Lower leg skin (tissue), 4 donors: Measurements from ENCODE around the gene RARB. TPM values are rescaled to one million over a fixed set of nuclear protein-coding genes. Genes with fewer than 3 reads are reported as not detected.

Experiments
- DNase-seq, 2 donors: peaks; one replicate each; pipeline ENCODE4 v3.0.0-alpha.2; 2019; ENCODE audit warnings: low spot score in 2 of 2
- H3K4me3 ChIP-seq: fragments of 200-600 bp; sonication (generic); 2 replicates; pipeline ENCODE4 v1.5.1; 2017; ENCODE audit warnings: mild to moderate bottlenecking, low read depth; ENCODE audit not compliant: poor library complexity, severe bottlenecking
- CTCF ChIP-seq, 3 donors: fragments of 450-650 bp; IDR thresholded peaks; one replicate each; pipeline ENCODE4 v1.5.1; 2016; ENCODE audit warnings: antibody characterized with exemption in 3 of 3, mild to moderate bottlenecking in 3 of 3, moderate library complexity in 2 of 3
- POLR2A ChIP-seq, 2 donors: fragments of 450-650 bp; IDR thresholded peaks; one replicate each; pipeline ENCODE4 v1.6.1; 2016 to 2017; ENCODE audit warnings: antibody characterized with exemption in 2 of 2, mild to moderate bottlenecking in 1 of 2, moderate library complexity in 1 of 2
- WGBS, 2 donors: methylation state at CpG; one replicate each; pipeline ENCODE4 v1.1.5; 2018; 5-methylcytosine and 5-hydroxymethylcytosine counted together
- intact Hi-C: fragments of 100-400 bp; cut with DNase I; formaldehyde crosslinking; loops from one replicate; pipeline ENCODE4 v1.15.0; 2023; ENCODE audit warnings: low total_unique reads
- total RNA-seq, 4 donors: library from RNA; depleted of rRNA; stranded (reverse); fragments of >200 nt; gene quantifications; one replicate each; pipeline ENCODE4 v1.1.0, GENCODE V29; 2016

RARB gene
- total RNA-seq, 4 donors from 2014 or later = 0.34 to 6.5 (median 4.4) TPM; not detected in 1

DNA sequence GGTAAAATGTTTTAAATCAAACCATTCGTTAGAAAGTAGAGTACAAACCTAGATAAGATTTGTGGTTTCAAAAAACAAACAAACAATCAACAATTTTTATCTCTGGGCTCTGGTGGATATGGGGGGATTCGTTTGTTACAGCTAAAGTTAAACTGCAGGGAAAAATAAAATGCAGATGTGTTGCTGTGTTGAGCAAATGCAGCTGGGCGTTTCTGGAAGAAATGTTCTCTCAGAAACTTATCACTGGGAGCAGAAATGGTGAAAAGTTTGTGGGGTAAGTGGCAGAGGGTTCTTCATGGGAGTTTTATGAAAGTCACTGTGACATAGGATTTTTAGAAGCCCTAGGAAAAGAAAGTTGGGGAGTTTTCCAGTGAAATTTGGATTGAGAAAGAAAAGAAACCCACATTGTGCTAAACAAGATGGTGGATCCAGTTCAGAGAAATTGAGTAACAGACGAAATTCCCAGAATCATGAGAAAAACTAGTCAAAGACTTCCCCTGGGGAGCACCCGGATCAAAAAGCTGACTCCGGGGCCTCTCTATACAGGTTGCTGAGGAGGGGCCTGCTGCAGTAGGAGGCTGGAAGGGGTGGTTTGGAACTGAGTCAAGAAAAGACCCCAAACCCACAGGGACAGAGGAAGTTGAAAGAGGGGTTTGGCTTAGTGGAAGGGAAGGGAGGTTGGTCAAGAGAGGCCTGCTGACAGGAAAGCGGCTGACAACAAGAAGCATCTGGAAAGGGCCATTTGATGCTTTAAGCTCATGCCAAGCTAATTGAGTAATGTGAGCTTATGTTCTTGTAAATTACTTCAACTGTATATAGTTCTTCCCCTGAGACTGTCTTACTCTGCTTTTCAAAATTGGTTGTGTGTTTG lies 108.7 kb downstream of the RARB start:
- 79 to 81% methylated on average over 7 of the region's 7 CpGs for WGBS, 2 donors
- intact Hi-C loops = no loop called here
- TF ChIP-seq CTCF (IDR thresholded peaks at IDR 0.05) (no peak), POLR2A (IDR thresholded peaks at IDR 0.05) (no peak)

GRCh38 chr3:25537516-25537915 lies 109.5 kb downstream of the RARB start:
- intact Hi-C loops = no loop called here
- no peak overlapping the region for H3K4me3 ChIP-seq
- DNase-seq = no peak
- TF ChIP-seq CTCF (IDR thresholded peaks at IDR 0.05) (no peak), POLR2A (IDR thresholded peaks at IDR 0.05) (no peak)
- WGBS, 2 donors = 71 to 82% methylated on average over 3 of the region's 3 CpGs

More for the DNA sequence above, 108.7 kb downstream of the RARB start:
- DNase-seq = no peak
- H3K4me3 ChIP-seq = no peak overlapping the region

DNA sequence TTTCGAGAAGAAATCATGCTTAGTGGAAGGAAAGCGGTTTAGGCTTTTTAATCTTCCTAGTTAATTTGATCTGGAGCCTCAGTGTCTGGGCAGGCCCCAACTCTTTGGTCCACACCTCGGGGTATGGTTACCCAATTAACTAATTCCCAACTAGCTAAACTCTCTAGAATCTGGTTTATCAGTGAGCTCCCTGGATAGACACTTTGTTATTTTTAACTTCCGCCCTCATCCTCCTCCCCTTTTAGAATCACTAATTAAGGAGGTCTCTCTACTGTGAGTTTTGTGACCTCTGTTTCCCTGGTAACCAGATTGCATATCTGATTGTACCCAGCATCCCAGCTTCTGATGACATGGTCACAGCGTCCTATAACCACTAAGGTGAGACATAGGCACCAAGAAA lies 112.2 kb downstream of the RARB start:
- TF ChIP-seq CTCF (IDR thresholded peaks at IDR 0.05) (no peak), POLR2A (IDR thresholded peaks at IDR 0.05) (no peak)
- no peak for DNase-seq
- intact Hi-C loops = no loop called here
- WGBS, 2 donors = 81 to 85% methylated on average over 5 of the region's 5 CpGs
- no peak overlapping the region for H3K4me3 ChIP-seq

DNA sequence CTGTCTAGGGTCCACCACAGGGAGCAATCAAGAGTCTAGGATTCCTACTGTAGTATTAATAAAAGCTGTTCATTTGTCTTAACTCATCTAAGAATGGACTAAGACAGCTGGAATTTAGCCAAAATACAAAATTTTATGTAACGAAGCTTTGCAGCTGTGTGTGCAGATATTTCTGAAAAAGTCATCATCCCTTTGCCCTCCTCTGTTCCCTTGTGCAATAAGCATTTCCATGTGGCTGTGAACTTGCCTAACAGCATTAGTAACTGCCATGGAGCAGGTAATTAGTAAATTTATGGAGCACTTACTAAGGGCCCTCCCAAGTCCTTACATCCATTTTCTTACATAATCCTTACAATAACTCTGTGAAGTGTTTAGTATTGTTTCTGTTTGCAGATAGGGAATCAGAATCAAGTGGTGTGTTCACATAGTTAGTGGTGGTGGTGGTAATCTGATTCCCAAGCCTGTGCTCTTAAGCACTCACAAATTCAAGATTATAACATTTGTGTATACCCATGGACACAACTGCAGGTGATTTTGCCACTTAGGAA lies 114.5 kb downstream of the RARB start:
- no peak for DNase-seq
- WGBS, 2 donors = 44 to 52% methylated on average over 1 of the region's 1 CpG
- TF ChIP-seq CTCF (IDR thresholded peaks at IDR 0.05) = no peak
- TF ChIP-seq POLR2A (IDR thresholded peaks at IDR 0.05) = no peak
- no peak overlapping the region for H3K4me3 ChIP-seq
- intact Hi-C loops = no loop called here

DNA sequence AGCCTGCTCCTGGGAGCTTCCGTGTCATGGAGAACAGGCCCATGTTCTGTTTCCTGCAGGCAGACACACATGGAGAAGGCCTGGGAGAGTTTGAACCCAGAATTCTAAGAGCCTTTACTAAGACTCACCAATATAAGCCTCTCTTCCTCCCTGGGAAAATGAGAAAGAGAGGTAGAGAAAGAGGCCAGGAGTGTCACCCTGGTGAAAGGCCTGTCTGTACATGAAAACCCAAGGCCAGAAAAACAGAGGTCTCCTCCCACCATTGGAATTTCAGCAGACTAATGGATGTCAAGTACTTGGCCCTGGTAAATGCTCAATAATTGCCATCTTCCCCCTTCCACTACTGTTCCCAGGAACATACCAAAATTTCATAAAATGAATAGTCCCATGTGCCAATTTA lies 119.0 kb downstream of the RARB start:
- no peak for TF ChIP-seq POLR2A (IDR thresholded peaks at IDR 0.05)
- TF ChIP-seq CTCF (IDR thresholded peaks at IDR 0.05) = no peak
- 96 to 100% methylated on average over 1 of the region's 1 CpG for WGBS, 2 donors

More for the DNA sequence above, 119.0 kb downstream of the RARB start:
- no peak for DNase-seq
- intact Hi-C loops = no loop called here
- no peak overlapping the region for H3K4me3 ChIP-seq
